ENCODE measurements around the gene ABHD14A.

The ABHD14A gene

GRCh38 chr3:52021489-52022268 lies 46.8 kb downstream of the ABHD14A start:
- peak; percentile 89 to 93 for DNase-seq

- DNase-seq = peak; percentile 15 to 26
Measured at GRCh38 chr3:52022323-52023100, 47.6 kb downstream of the ABHD14A start.

GRCh38 chr3:52023101-52023770 lies 48.4 kb downstream of the ABHD14A start:
- no peak for DNase-seq

- no peak for DNase-seq
Measured at GRCh38 chr3:52023860-52024764, 49.2 kb downstream of the ABHD14A start.

GRCh38 chr3:52024765-52025452 lies 50.0 kb downstream of the ABHD14A start:
- DNase-seq = no peak

- DNase-seq = no peak
Measured at GRCh38 chr3:52025453-52025852, 50.6 kb downstream of the ABHD14A start.

- DNase-seq = peak in 1 of 2 experiments; percentile 22
Measured at GRCh38 chr3:52026041-52026440, 51.2 kb downstream of the ABHD14A start.

GRCh38 chr3:52028572-52028971 lies 53.7 kb downstream of the ABHD14A start:
- peak; percentile 15 to 41 for DNase-seq

- DNase-seq = no peak
Measured at GRCh38 chr3:52029053-52029452, 54.2 kb downstream of the ABHD14A start.

GRCh38 chr3:52029535-52029934 lies 54.7 kb downstream of the ABHD14A start:
- no peak for DNase-seq

Measured in SHP77 (cell line).